ENCODE measurements around the gene RGL1.

Gene RGL1

GRCh38 chr1:183886853-183887252 is 81.9 kb downstream of the RGL1 start:
- H3K36me3 ChIP-seq (ENCODE audit: control insufficient read depth in 2 of 2, insufficient read depth in 1 of 2, low read length in 2 of 2), result peaks cover 0 to 15% of the 10 kb centered on the region in 2 experiments; a peak in 1 of 3 replicates
- no peak overlapping the region for H3K27ac ChIP-seq (ENCODE audit: extremely low read depth, low read depth, low read length)
- no peaks in the 10 kb centered on the region for H3K9me3 ChIP-seq (ENCODE audit: control insufficient read depth, insufficient read depth, low read depth, low read length)
- no peak for TF ChIP-seq HOXC10 (CRISPR knock-in tag; IDR thresholded peaks at IDR 0.05)
- no peak for TF ChIP-seq ZNF830 (tag by site-specific recombination; IDR thresholded peaks at IDR 0.05; ENCODE audit: low read depth)
- no peak for TF ChIP-seq BCL11B (tag by site-specific recombination; IDR thresholded peaks at IDR 0.05; ENCODE audit: low read depth)
- TF ChIP-seq ZNF768 (tag by site-specific recombination; IDR thresholded peaks at IDR 0.05), result no peak
- TF ChIP-seq SCRT1 (tag by site-specific recombination; IDR thresholded peaks at IDR 0.05; ENCODE audit: borderline replicate concordance), result no peak
- no peak overlapping the region for H3K4me3 ChIP-seq (ENCODE audit: low read depth, low read length)
- peaks cover 3% of the 10 kb centered on the region for H3K4me1 ChIP-seq (ENCODE audit: control insufficient read depth, insufficient read depth, low read length)
- CTCF ChIA-PET, result no interaction called here
- POLR2A ChIA-PET, result no interaction called here

- peaks cover 0 to 15% of the 10 kb centered on the region in 2 experiments; a peak in 1 of 3 replicates for H3K36me3 ChIP-seq (ENCODE audit: control insufficient read depth in 2 of 2, insufficient read depth in 1 of 2, low read length in 2 of 2)
- no peak overlapping the region for H3K4me3 ChIP-seq (ENCODE audit: low read depth, low read length)
- peak; percentile 22; the same call in 1 of the 2 replicates for TF ChIP-seq PRDM6 (tag by site-specific recombination; IDR thresholded peaks at IDR 0.05)
- TF ChIP-seq PRDM1 (tag by site-specific recombination; IDR thresholded peaks at IDR 0.05), result no peak
- ChIA-PET CTCF (no interaction called here), POLR2A (no interaction called here)
- H3K27ac ChIP-seq (ENCODE audit: extremely low read depth, low read depth, low read length), result no peak overlapping the region
- H3K4me1 ChIP-seq (ENCODE audit: control insufficient read depth, insufficient read depth, low read length), result 0 out of 2 replicates have a peak, but pooled peaks cover 2% of the 10 kb centered on the region
- no peaks in the 10 kb centered on the region for H3K9me3 ChIP-seq (ENCODE audit: control insufficient read depth, insufficient read depth, low read depth, low read length)
Measured at GRCh38 chr1:183887826-183888819, 83.2 kb downstream of the RGL1 start.

- 0 out of 2 replicates have a peak, but pooled peaks cover 2% of the 10 kb centered on the region for H3K4me1 ChIP-seq (ENCODE audit: control insufficient read depth, insufficient read depth, low read length)
- CTCF ChIA-PET, result interaction anchor here (0.7 to 1.2 kb wide), 2 partner anchors 28 to 52 kb away, joined by 3 read pairs; no protein-coding TSS in a partner anchor
- POLR2A ChIA-PET, result no interaction called here
- H3K9me3 ChIP-seq (ENCODE audit: control insufficient read depth, insufficient read depth, low read depth, low read length), result no peaks in the 10 kb centered on the region
- no peak overlapping the region for H3K27ac ChIP-seq (ENCODE audit: extremely low read depth, low read depth, low read length)
- peaks cover 0 to 12% of the 10 kb centered on the region in 2 experiments; a peak in 1 of 3 replicates for H3K36me3 ChIP-seq (ENCODE audit: control insufficient read depth in 2 of 2, insufficient read depth in 1 of 2, low read length in 2 of 2)
- H3K4me3 ChIP-seq (ENCODE audit: low read depth, low read length), result no peak overlapping the region
- TF ChIP-seq SCRT1 (tag by site-specific recombination; IDR thresholded peaks at IDR 0.05; ENCODE audit: borderline replicate concordance), result peak; percentile 58
- no peak for TF ChIP-seq ZNF239 (tag by site-specific recombination; IDR thresholded peaks at IDR 0.05)
- no peak for TF ChIP-seq ZNF175 (tag by site-specific recombination; IDR thresholded peaks at IDR 0.05)
- peak; percentile 80 for TF ChIP-seq SCRT2 (tag by site-specific recombination; IDR thresholded peaks at IDR 0.05)
Measured at GRCh38 chr1:183889095-183889494, 84.2 kb downstream of the RGL1 start.

GRCh38 chr1:183891158-183891856 is 86.4 kb downstream of the RGL1 start:
- ChIA-PET CTCF (interaction anchor here (0.6 to 1.6 kb wide), 3 partner anchors 24 to 342 kb away, joined by 3 to 6 read pairs (median 4); no protein-coding TSS in a partner anchor), POLR2A (no interaction called here)
- Histone ChIP-seq H3K36me3 (ENCODE audit: control insufficient read depth in 2 of 2, insufficient read depth in 1 of 2, low read length in 2 of 2) (no peaks in the 10 kb centered on the region), H3K27ac (ENCODE audit: extremely low read depth, low read depth, low read length) (no peak overlapping the region), H3K4me3 (ENCODE audit: low read depth, low read length) (no peak overlapping the region), H3K4me1 (ENCODE audit: control insufficient read depth, insufficient read depth, low read length) (0 out of 2 replicates have a peak, but pooled peaks cover 2% of the 10 kb centered on the region), H3K9me3 (ENCODE audit: control insufficient read depth, insufficient read depth, low read depth, low read length) (no peaks in the 10 kb centered on the region)
- no peak for TF ChIP-seq ZEB2 (tag by site-specific recombination; IDR thresholded peaks at IDR 0.05)
- TF ChIP-seq ZBTB17 (tag by site-specific recombination; IDR thresholded peaks at IDR 0.05), result no peak
- TF ChIP-seq MZF1 (tag by site-specific recombination; IDR thresholded peaks at IDR 0.05; ENCODE audit: borderline replicate concordance), result no peak
- no peak for TF ChIP-seq ZFP3 (tag by site-specific recombination; IDR thresholded peaks at IDR 0.05; ENCODE audit: low read depth)
- TF ChIP-seq OSR2 (tag by site-specific recombination; IDR thresholded peaks at IDR 0.05), result no peak
- no peak for TF ChIP-seq REST (tag by site-specific recombination; IDR thresholded peaks at IDR 0.05)
- TF ChIP-seq ZNF701 (tag by site-specific recombination; IDR thresholded peaks at IDR 0.05), result no peak
- TF ChIP-seq KLF16 (tag by site-specific recombination; IDR thresholded peaks at IDR 0.05), result no peak
- no peak for TF ChIP-seq BCL6B (tag by site-specific recombination; IDR thresholded peaks at IDR 0.05)
